H1 (cell line): ENCODE measurements around the gene SHMT2. TPM values are rescaled to one million over a fixed set of nuclear protein-coding genes. Genes with fewer than 3 reads are reported as not detected.

Source experiments
- ASH2L ChIP-seq: fragments of 200-600, 300-600 bp; sonication (generic); IDR thresholded peaks from one replicate; pipeline ENCODE4 v1.7.1; 2017; ENCODE audit warnings: low read length
- CBX8 ChIP-seq: fragments of 300-800, 300-1000 bp; sonication (generic); IDR thresholded peaks from 2 replicates; pipeline ENCODE4 v1.7.1; 2016; ENCODE audit warnings: low read depth, low read length, borderline replicate concordance
- HDAC6 ChIP-seq: IDR thresholded peaks from one replicate; pipeline ENCODE4 v1.7.1; 2012; ENCODE audit warnings: low read depth, mild to moderate bottlenecking, inconsistent platforms, low read length, moderate library complexity
- JUND ChIP-seq: IDR thresholded peaks from 2 replicates; pipeline ENCODE4 v1.6.1; 2011; ENCODE audit warnings: mild to moderate bottlenecking, improper control_type of control experiment, low read length
- MAX ChIP-seq: IDR thresholded peaks from 2 replicates; pipeline ENCODE4 v1.6.1; 2012; ENCODE audit warnings: inconsistent platforms
- RBBP5 ChIP-seq: IDR thresholded peaks from 2 replicates; pipeline ENCODE4 v1.7.1; 2012; ENCODE audit warnings: low read depth, mild to moderate bottlenecking, inconsistent platforms, low read length, moderate library complexity, borderline replicate concordance
- TAF7 ChIP-seq: optimal IDR thresholded peaks from 2 replicates; pipeline ENCODE3; 2011; ENCODE audit warnings: low read depth, mild to moderate bottlenecking, inconsistent platforms, low read length, moderate library complexity, borderline replicate concordance
- TEAD4 ChIP-seq: IDR thresholded peaks from 2 replicates; pipeline ENCODE4 v1.6.1; 2012; ENCODE audit warnings: low read depth, low read length, inconsistent platforms, mixed read lengths
- ZNF274 ChIP-seq: IDR thresholded peaks from 2 replicates; pipeline ENCODE4 v1.7.0; 2012; ENCODE audit warnings: low read length, borderline replicate concordance; ENCODE audit errors: extremely low read depth
- polyA plus RNA-seq, 7 experiments: library from polyadenylated mRNA; depleted of rRNA in 3 of 7; stranded (reverse) in 5 of 7; unstranded in 2 of 7; fragments of >200 nt in 5 of 7; fragments of 200-250 nt in 2 of 7; gene quantifications; 1 replicate in 5 of 7; 2 replicates in 1 of 7; 4 replicates in 1 of 7; pipeline versions ENCODE4 v1.2.1 to v1.2.3, GENCODE V29; 2011 to 2013; ENCODE audit warnings: missing spikeins in 2 of 7, mixed read lengths in 2 of 7
- total RNA-seq: library from RNA; stranded (reverse); fragmentation: NEBNext Ultra II Directional; extraction: Animal tissue kit (Norgen Biotek cat#: 25700); gene quantifications from 2 replicates; pipeline ENCODE4 v1.2.1, GENCODE V29; 2021
- TF ChIP-seq, protein P1 (sequence below): fragments of 300-600 bp; sonication (generic); IDR thresholded peaks from 2 replicates; pipeline ENCODE4 v1.7.1; 2012; ENCODE audit warnings: low read length, moderate library complexity, mild to moderate bottlenecking, inconsistent platforms; ENCODE audit not compliant: insufficient replicate concordance

The SHMT2 gene
- total and polyA plus RNA-seq, 2 of the 8 experiments (the other 6 are each of a cell fraction or from before 2014, with no cell fraction given), result 274 to 520 TPM

DNA sequence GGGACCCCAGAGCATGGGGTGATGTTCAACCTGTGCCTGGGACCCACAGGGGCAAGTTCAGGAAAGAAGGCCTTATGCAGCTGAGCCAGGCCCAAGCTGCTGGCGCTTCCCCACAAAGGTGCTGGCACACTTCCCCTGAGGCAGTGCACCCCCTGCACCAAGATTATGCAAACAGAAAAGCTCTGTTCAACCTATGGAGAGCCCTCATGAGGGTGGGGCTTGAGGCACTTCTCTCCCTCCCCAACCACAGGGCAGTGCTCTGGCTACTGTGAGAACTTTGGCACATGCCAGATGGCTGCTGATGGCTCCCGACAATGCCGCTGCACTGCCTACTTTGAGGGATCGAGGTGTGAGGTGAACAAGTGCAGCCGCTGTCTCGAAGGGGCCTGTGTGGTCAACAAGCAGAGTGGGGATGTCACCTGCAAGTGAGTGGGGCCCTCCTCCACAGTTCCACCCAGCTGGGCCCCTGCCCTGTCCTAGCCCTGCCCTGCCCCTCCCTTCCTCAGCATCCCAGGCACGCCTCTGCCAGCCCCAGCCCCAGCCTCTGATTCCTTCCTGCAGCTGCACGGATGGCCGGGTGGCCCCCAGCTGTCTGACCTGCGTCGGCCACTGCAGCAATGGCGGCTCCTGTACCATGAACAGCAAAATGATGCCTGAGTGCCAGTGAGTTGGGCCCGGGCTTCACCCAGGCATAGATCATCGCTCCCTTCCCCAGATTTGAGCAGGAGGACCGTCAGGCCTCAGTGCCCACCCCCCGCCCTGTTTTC, 18.4 kb upstream of the SHMT2 start (continued):
- TF ChIP-seq, protein P1, sequence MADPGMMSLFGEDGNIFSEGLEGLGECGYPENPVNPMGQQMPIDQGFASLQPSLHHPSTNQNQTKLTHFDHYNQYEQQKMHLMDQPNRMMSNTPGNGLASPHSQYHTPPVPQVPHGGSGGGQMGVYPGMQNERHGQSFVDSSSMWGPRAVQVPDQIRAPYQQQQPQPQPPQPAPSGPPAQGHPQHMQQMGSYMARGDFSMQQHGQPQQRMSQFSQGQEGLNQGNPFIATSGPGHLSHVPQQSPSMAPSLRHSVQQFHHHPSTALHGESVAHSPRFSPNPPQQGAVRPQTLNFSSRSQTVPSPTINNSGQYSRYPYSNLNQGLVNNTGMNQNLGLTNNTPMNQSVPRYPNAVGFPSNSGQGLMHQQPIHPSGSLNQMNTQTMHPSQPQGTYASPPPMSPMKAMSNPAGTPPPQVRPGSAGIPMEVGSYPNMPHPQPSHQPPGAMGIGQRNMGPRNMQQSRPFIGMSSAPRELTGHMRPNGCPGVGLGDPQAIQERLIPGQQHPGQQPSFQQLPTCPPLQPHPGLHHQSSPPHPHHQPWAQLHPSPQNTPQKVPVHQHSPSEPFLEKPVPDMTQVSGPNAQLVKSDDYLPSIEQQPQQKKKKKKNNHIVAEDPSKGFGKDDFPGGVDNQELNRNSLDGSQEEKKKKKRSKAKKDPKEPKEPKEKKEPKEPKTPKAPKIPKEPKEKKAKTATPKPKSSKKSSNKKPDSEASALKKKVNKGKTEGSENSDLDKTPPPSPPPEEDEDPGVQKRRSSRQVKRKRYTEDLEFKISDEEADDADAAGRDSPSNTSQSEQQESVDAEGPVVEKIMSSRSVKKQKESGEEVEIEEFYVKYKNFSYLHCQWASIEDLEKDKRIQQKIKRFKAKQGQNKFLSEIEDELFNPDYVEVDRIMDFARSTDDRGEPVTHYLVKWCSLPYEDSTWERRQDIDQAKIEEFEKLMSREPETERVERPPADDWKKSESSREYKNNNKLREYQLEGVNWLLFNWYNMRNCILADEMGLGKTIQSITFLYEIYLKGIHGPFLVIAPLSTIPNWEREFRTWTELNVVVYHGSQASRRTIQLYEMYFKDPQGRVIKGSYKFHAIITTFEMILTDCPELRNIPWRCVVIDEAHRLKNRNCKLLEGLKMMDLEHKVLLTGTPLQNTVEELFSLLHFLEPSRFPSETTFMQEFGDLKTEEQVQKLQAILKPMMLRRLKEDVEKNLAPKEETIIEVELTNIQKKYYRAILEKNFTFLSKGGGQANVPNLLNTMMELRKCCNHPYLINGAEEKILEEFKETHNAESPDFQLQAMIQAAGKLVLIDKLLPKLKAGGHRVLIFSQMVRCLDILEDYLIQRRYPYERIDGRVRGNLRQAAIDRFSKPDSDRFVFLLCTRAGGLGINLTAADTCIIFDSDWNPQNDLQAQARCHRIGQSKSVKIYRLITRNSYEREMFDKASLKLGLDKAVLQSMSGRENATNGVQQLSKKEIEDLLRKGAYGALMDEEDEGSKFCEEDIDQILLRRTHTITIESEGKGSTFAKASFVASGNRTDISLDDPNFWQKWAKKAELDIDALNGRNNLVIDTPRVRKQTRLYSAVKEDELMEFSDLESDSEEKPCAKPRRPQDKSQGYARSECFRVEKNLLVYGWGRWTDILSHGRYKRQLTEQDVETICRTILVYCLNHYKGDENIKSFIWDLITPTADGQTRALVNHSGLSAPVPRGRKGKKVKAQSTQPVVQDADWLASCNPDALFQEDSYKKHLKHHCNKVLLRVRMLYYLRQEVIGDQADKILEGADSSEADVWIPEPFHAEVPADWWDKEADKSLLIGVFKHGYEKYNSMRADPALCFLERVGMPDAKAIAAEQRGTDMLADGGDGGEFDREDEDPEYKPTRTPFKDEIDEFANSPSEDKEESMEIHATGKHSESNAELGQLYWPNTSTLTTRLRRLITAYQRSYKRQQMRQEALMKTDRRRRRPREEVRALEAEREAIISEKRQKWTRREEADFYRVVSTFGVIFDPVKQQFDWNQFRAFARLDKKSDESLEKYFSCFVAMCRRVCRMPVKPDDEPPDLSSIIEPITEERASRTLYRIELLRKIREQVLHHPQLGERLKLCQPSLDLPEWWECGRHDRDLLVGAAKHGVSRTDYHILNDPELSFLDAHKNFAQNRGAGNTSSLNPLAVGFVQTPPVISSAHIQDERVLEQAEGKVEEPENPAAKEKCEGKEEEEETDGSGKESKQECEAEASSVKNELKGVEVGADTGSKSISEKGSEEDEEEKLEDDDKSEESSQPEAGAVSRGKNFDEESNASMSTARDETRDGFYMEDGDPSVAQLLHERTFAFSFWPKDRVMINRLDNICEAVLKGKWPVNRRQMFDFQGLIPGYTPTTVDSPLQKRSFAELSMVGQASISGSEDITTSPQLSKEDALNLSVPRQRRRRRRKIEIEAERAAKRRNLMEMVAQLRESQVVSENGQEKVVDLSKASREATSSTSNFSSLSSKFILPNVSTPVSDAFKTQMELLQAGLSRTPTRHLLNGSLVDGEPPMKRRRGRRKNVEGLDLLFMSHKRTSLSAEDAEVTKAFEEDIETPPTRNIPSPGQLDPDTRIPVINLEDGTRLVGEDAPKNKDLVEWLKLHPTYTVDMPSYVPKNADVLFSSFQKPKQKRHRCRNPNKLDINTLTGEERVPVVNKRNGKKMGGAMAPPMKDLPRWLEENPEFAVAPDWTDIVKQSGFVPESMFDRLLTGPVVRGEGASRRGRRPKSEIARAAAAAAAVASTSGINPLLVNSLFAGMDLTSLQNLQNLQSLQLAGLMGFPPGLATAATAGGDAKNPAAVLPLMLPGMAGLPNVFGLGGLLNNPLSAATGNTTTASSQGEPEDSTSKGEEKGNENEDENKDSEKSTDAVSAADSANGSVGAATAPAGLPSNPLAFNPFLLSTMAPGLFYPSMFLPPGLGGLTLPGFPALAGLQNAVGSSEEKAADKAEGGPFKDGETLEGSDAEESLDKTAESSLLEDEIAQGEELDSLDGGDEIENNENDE, result no peak
- no peak for TF ChIP-seq HDAC6
- no peak for TF ChIP-seq CBX8
- no peak for TF ChIP-seq ASH2L
- no peak for TF ChIP-seq RBBP5
- no peak for TF ChIP-seq MAX
- no peak for TF ChIP-seq TEAD4
- no peak for TF ChIP-seq ZNF274
- TF ChIP-seq JUND, result no peak
- no peak for TF ChIP-seq TAF7
